Activated T-cell treated with anti-CD3 and anti-CD28 coated beads for 4 hours (primary cell): Measurements from ENCODE around the gene B4GALNT2.
"Not testable (repeated sequence)": the region's sequence is repeated elsewhere in the genome, so short reads cannot be mapped to it uniquely, and the experiment has no call there.

Experiments
- DNase-seq: peaks from one replicate; pipeline ENCODE4 v3.0.0-alpha.2; 2020

Gene B4GALNT2

GRCh38 chr17:49183341-49183740, 50.8 kb downstream of the B4GALNT2 start:
- DNase-seq = no peak

DNA sequence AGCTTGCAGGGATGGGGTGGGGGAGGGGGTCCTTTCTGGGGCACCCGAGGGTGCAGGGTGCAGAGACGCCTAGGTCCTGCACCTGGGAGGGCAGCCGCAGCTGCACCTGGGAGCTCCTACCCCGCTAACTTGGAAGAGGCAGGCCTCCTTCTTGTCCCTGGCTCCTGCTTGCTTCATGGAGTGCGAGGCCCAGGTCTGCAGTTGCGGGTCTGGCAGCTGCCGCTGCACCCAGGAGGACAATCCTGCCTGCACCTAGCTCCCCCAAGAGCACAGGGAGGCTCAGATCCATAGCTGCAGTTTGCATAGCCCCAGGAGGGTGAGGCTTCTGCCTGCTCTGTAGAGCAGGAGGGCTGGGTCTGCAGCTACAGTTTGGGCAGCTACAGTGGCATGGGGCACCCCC, 51.2 kb downstream of the B4GALNT2 start:
- DNase-seq = no peak

- not testable (repeated sequence) for DNase-seq
Measured at GRCh38 chr17:49184522-49184921, 52.0 kb downstream of the B4GALNT2 start.

- not testable (repeated sequence) for DNase-seq
Measured at GRCh38 chr17:49185381-49185780, 52.8 kb downstream of the B4GALNT2 start.

DNA sequence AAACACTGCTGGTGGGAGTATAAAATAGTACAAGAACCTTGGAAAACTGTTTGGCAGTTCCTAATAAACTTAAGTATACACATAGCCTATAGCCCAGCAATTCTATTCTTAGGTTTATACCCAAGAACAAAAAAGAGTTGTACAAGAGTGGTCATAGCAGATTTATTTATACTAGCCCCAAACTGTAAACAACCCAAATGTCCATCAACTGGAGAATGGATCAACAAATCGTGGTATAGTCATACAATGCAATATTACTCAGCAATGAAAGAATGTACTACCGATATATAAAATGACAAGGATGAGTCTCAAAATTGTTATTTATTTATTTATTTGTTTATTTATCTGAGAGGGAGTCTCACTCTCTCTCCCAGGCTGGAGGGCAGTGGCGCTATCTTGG, 54.7 kb downstream of the B4GALNT2 start:
- DNase-seq = no peak

- DNase-seq = no peak
Measured at GRCh38 chr17:49190932-49191331, 58.4 kb downstream of the B4GALNT2 start.

GRCh38 chr17:49191409-49191916, 58.9 kb downstream of the B4GALNT2 start:
- DNase-seq = no peak

DNA sequence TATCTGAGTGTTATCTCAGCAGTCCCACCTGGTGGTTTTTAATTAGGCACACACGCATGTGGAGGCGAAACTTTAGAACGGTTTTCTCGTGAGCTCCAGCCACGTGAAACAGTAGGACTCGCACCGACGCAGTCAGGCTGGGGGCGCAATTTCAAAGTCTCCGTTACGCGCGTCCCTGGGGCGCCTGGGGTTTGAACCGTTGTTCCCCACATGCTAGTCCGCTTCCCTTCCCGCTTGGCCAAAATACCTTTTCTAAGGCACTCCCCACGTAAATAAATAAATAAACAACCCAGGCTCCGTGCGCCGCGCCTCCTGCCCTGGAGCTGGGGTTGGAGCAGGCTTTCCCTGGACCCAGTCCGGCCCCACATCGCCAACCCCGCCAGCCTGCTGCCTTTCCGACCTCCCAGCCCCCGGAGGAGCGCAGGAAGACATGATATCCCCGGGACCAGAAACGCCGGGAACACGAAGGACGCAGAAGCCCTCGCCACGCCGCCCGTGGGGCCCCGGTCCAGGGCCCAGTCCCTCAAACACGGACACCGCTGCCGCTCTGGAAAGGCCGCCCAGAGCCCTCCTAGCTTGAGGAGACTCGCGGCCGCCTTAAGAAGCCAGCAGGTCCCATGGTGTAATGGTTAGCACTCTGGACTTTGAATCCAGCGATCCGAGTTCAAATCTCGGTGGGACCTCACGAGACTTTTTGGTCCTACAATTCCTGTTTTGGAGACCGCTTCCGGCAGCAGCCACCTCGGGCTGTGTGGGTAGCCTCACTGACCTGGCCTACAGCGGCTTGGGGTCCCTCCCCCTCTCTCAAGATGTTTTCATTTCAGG, 59.6 kb downstream of the B4GALNT2 start:
- DNase-seq = peak; percentile 97

DNA sequence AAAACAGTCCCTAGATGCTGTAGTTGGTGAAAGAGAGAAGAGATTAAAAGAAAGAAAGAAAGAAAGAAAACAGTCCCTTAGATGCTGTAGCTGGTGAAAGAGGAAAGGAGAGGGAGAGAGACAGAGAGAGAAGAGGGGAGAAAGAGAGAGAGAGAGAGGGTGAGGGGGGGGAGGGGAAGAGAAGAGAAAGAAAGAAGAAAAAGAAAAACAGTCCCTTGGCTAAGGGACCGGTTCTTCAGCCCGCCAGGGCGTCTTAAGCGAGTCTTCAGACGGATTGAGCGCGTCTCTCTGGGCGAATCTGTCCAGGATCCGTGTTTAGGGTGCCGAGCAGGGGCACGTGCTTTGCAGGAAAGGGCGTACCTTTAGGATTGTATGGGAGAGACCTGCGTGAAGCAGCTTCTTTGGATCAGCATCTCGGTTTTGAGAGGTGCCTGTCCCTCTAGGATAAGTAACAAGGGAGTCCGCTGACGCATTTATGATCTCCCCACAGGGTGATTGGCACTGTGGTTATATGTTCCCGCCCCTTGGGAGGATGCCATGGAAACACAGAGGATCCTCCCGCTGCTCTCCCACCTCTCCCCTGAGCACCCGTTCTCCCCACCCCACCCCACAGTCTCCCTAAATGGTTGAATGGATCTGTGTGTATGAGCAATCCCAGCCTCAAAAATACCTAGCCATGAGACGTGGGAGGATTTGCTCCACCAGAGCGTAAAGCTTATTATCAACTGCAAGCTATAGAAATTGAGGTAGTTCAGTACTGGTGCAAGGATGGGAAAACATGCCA, 61.1 kb downstream of the B4GALNT2 start:
- no peak for DNase-seq

- no peak for DNase-seq
Measured at GRCh38 chr17:49194297-49194607, 61.7 kb downstream of the B4GALNT2 start.

DNA sequence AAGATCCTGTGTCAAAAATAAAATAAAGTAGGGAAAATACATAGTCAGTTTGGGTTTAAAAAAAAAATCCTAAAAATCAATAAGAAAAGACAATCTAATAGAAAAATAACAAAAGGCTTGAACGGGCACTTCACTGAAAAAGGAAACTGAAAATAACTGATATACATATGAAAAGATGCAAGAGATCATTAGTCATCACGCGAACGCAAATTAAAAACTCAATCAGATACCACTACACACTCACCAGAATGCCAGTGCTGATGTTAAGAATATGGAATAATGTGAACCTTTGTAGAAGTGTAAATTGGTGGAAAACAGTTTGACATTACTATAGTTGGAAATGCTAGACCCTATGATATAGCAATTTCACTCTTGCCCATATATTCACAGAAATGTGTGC, 63.2 kb downstream of the B4GALNT2 start:
- no peak for DNase-seq

GRCh38 chr17:49196520-49196919, 64.0 kb downstream of the B4GALNT2 start:
- no peak for DNase-seq

DNA sequence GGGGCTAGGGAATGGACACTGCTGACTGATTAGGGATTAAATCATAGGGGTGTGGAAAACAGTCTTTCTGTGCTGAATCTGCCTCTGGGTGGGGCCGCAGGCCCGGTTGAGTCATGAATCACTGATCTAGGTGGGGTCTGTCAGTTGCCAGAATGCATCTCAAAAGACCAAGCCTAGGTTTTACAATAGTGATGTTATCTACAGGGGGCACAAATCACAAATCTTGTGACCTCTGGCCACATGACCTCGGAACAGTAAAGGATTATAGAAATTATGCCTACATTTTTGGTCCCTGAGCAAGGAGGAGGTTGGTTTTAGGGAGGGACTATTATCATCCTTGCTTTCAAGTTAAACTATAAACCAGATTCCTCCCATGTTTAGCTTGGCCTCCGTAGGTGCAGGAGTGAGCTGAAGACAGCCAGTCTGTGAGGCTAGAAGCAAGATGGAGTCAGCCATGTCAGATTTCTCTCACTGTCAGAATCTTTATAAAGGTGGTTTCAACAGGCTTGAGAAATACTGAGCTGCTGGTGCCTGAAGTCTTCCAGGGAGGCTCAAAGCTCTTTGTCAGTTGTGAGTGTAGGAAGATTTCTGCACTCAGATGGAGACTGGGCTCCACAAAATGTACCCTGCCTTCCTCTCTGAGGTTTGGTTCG, 64.9 kb downstream of the B4GALNT2 start:
- DNase-seq = no peak

GRCh38 chr17:49198211-49198610, 65.6 kb downstream of the B4GALNT2 start:
- DNase-seq = no peak

DNA sequence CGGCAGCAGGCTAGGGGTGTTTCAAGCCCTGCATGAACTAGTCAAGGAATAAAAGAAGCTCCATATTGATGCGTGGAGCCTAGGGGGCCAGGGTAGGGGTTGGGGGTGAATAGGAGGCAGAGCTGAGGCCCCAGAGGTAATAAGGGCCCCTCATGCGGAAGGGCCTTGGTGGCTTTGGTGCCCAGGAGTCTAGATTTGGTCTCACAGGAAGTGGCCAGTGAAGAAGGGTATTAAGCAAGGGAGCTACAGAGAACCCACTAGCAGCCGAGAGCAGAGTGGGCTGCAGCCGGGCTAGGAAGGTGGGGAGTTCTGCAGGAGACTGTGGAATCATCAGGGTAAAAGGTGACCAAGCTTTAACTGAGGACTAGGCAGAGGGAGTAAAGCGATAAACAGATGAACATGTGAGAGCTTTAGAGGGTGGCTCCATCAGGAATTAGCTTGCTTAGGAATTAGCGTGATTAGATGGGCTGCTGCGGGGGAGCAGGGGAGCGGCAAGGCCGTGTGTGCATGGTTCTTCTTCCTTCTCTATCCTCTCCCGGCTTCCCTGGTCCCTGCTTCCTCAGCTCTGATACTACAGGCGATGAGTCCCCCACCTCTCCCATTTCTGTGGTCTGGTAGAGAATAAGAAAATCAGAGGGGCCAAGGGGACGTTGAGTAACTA, 68.0 kb downstream of the B4GALNT2 start:
- DNase-seq = no peak

- no peak for DNase-seq
Measured at GRCh38 chr17:49201481-49201927, 68.9 kb downstream of the B4GALNT2 start.

GRCh38 chr17:49203796-49204195, 71.2 kb downstream of the B4GALNT2 start:
- no peak for DNase-seq

GRCh38 chr17:49204516-49204915, 71.9 kb downstream of the B4GALNT2 start:
- DNase-seq = no peak

DNA sequence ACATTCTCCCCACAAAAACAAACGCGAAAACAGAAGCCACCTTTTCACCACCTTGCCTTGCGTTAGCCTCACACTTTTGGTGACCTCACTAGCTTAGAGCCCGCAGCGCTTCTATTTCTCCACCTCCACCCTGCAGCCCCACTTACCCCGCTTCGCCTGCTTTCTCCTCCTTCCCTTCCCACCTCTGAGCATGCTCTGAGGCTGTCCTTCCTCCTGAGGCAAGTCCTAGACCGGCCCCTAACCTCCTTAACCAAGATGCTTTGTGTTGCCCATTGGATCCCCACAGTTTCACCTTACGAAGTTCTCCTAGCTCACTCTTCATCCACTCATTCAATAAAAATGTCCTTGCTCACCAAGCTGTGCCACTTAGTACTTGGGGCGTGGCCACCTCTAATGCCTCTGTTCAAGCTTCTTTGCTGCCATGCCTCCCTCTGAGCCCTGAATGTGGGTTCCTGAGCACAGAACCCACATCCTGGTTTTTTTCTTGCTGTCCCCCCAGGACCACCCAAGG, 76.5 kb downstream of the B4GALNT2 start:
- no peak for DNase-seq

- no peak for DNase-seq
Measured at GRCh38 chr17:49210158-49211029, 77.8 kb downstream of the B4GALNT2 start, which contains the start of the genes ABI3 and GNGT2. Gene ABI3, plus strand, starts transcription at chr17:49210707. Its CDS starts 18 bp downstream, at chr17:49210725. Gene GNGT2, minus strand, starts transcription at chr17:49210574. Its CDS starts 3,152 bp downstream, at chr17:49207422.

DNA sequence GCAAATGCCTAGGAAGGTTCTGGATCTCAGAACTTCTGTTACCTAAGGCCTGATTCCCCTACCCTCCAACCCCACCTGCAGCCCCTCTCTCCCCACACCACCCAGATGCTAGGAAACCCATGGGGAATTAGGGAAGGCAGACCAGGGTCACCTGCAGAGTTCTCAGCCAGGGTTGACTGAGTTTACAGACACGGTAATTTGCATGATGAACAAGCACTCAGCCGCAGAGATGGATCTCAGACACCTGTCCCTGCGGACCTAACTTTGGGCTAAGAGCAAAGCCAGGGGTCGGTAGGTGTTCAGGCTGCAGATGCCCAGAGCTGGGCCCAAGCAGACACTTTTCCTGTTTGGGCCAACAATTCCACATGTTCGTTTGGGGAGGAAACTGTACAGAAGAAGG, 80.8 kb downstream of the B4GALNT2 start:
- no peak for DNase-seq
